Neuronal stem cell (in vitro differentiated cells): ENCODE data around the gene RPS6KA2.
A peak's percentile ranks its signal among the peaks of the same experiment; 100 is the strongest.

Experiments
- DNase-seq: peaks from one replicate; pipeline ENCODE4 v3.0.0-alpha.2; 2013; ENCODE audit warnings: low spot score
- H2AFZ ChIP-seq: one replicate; pipeline ENCODE4 v1.6.1; 2013; ENCODE audit warnings: mild to moderate bottlenecking, low read length, inconsistent platforms
- H2AK5ac ChIP-seq: 2 replicates; pipeline ENCODE4 v1.6.1; 2013; ENCODE audit warnings: low read depth, mild to moderate bottlenecking, inconsistent platforms, low read length, moderate library complexity, mixed read lengths
- H2BK120ac ChIP-seq: 2 replicates; pipeline ENCODE4 v1.6.1; 2013; ENCODE audit warnings: low read depth, mild to moderate bottlenecking, inconsistent platforms, low read length, moderate library complexity, mixed read lengths
- H2BK12ac ChIP-seq: one replicate; pipeline ENCODE4 v1.6.1; 2013; ENCODE audit warnings: low read length, inconsistent platforms
- H2BK15ac ChIP-seq: 2 replicates; pipeline ENCODE4 v1.6.1; 2013; ENCODE audit warnings: mild to moderate bottlenecking, low read length, inconsistent platforms, mixed read lengths
- H2BK5ac ChIP-seq: one replicate; pipeline ENCODE4 v1.6.1; 2013; ENCODE audit warnings: inconsistent platforms, mild to moderate bottlenecking, low read length, moderate library complexity
- H3K14ac ChIP-seq: one replicate; pipeline ENCODE4 v1.6.1; 2013; ENCODE audit warnings: low read length, inconsistent platforms
- H3K18ac ChIP-seq: 2 replicates; pipeline ENCODE4 v1.6.1; 2013; ENCODE audit warnings: low read length, inconsistent platforms
- H3K23ac ChIP-seq: 2 replicates; pipeline ENCODE4 v1.6.1; 2013; ENCODE audit warnings: low read depth, mild to moderate bottlenecking, mixed read lengths, low read length, inconsistent platforms; ENCODE audit not compliant: poor library complexity
- H3K27ac ChIP-seq: replicated peaks from 3 replicates; pipeline ENCODE4 v1.5.1; 2013; ENCODE audit warnings: low read length, inconsistent platforms
- H3K27me3 ChIP-seq, 3 experiments: 2 replicates each; pipeline ENCODE4 v1.6.1; 2013; ENCODE audit warnings: low read length in 3 of 3, mild to moderate bottlenecking in 2 of 3, inconsistent platforms in 1 of 3, low read depth in 1 of 3, mixed read lengths in 1 of 3, moderate library complexity in 1 of 3; ENCODE audit not compliant: control insufficient read depth in 3 of 3, insufficient read depth in 3 of 3
- H3K36me3 ChIP-seq, 2 donors: replicated peaks in 1 of 2; 2 replicates each; pipeline ENCODE4 v1.6.1; 2013; ENCODE audit warnings: low read length in 2 of 2; ENCODE audit not compliant: control insufficient read depth in 2 of 2, insufficient read depth in 2 of 2
- H3K4ac ChIP-seq: 2 replicates; pipeline ENCODE4 v1.6.1; 2013; ENCODE audit warnings: inconsistent platforms, mild to moderate bottlenecking, low read length, moderate library complexity
- H3K4me1 ChIP-seq, 2 donors: 1 replicate in 1 of 2; 2 replicates in 1 of 2; pipeline ENCODE4 v1.6.1; 2013; ENCODE audit warnings: low read length in 2 of 2, low read depth in 1 of 2; ENCODE audit not compliant: control insufficient read depth in 2 of 2, insufficient read depth in 1 of 2
- H3K4me2 ChIP-seq: one replicate; pipeline ENCODE4 v1.6.1; 2013; ENCODE audit warnings: mild to moderate bottlenecking, low read length, inconsistent platforms; ENCODE audit not compliant: insufficient read depth, poor library complexity, severe bottlenecking
- H3K4me3 ChIP-seq, 2 donors: 2 replicates each; pipeline ENCODE4 v1.5.1; 2013; ENCODE audit warnings: low read length in 2 of 2, mild to moderate bottlenecking in 2 of 2, inconsistent platforms in 1 of 2, moderate library complexity in 1 of 2
- H3K79me1 ChIP-seq: one replicate; pipeline ENCODE4 v1.6.1; 2013; ENCODE audit warnings: low read depth, mild to moderate bottlenecking, inconsistent platforms, low read length, moderate library complexity
- H3K9ac ChIP-seq: one replicate; pipeline ENCODE4 v1.6.1; 2013; ENCODE audit warnings: mild to moderate bottlenecking, low read depth, low read length, inconsistent platforms; ENCODE audit not compliant: poor library complexity
- H3K9me3 ChIP-seq, 2 donors: replicated peaks in 1 of 2; 2 replicates each; pipeline versions ENCODE3 to v1.6.1; 2013; ENCODE audit warnings: low read length in 2 of 2, mild to moderate bottlenecking in 2 of 2, inconsistent platforms in 1 of 2, low read depth in 1 of 2, mixed read lengths in 1 of 2, moderate library complexity in 1 of 2; ENCODE audit not compliant: control insufficient read depth in 2 of 2, insufficient read depth in 1 of 2
- H4K8ac ChIP-seq: one replicate; pipeline ENCODE4 v1.6.1; 2013; ENCODE audit warnings: low read depth, mild to moderate bottlenecking, inconsistent platforms, low read length, moderate library complexity
- H4K91ac ChIP-seq: one replicate; pipeline ENCODE4 v1.6.1; 2013; ENCODE audit warnings: low read length, low read depth, mild to moderate bottlenecking, inconsistent platforms; ENCODE audit not compliant: poor library complexity
- WGBS, 2 donors: extraction: QIAGEN DNeasy Blood & Tissue Kit; methylation state at CpG; one replicate each; pipeline ENCODE4 v1.1.7; 2013; ENCODE audit warnings: missing lambda C conversion rate in 2 of 2, mixed read lengths in 1 of 2; ENCODE audit not compliant: insufficient read length in 2 of 2, insufficient replicate concordance in 1 of 2; ENCODE audit errors: extremely low coverage in 2 of 2; 5-methylcytosine and 5-hydroxymethylcytosine counted together

Gene RPS6KA2

DNA sequence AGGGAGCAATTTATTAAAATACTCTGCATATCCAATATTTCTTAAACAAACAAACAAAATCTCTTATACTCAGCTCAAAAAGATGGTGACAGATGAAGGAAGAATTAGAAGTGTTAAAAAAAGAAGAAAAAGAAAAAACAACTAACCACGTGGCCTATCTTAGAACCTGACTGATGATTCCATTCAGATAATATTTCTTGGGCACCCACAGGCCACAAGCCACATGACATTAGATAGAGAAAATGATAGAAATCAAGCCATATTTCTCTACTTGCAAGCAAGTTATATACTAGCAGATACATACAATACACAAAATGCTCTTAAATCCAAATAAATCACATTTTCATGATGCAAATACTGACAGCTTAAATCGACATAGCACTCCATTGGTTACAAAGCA lies 26.1 kb downstream of the RPS6KA2 start:
- no peak overlapping the region for H3K18ac ChIP-seq
- no peak overlapping the region for H2BK5ac ChIP-seq
- H2AFZ ChIP-seq, result no peak overlapping the region
- H3K4me3 ChIP-seq, result no peak overlapping the region
- H3K9ac ChIP-seq, result no peak overlapping the region
- DNase-seq, result no peak
- H4K91ac ChIP-seq, result no peak overlapping the region
- peaks cover 0 to 13% of the 10 kb centered on the region in 2 donors for H3K4me1 ChIP-seq
- no peak overlapping the region for H2BK12ac ChIP-seq
- no peak overlapping the region for H2BK15ac ChIP-seq
- peaks cover 1 to 19% of the 10 kb centered on the region in 2 donors for H3K9me3 ChIP-seq
- H3K14ac ChIP-seq, result no peak overlapping the region
- H3K4ac ChIP-seq, result no peak overlapping the region
- no CpG with 5 or more reads among the region's 2 CpGs for WGBS, 2 donors
- H3K36me3 ChIP-seq, result peaks cover 0 to 12% of the 10 kb centered on the region in 2 donors
- H3K79me1 ChIP-seq, result peaks cover 4% of the 10 kb centered on the region
- no peak overlapping the region for H3K27ac ChIP-seq
- H3K27me3 ChIP-seq, result no peaks in the 10 kb centered on the region
- no peak overlapping the region for H3K4me2 ChIP-seq
- no peak overlapping the region for H4K8ac ChIP-seq
- H2AK5ac ChIP-seq, result no peak overlapping the region
- no peak overlapping the region for H2BK120ac ChIP-seq
- no peak overlapping the region for H3K23ac ChIP-seq

DNA sequence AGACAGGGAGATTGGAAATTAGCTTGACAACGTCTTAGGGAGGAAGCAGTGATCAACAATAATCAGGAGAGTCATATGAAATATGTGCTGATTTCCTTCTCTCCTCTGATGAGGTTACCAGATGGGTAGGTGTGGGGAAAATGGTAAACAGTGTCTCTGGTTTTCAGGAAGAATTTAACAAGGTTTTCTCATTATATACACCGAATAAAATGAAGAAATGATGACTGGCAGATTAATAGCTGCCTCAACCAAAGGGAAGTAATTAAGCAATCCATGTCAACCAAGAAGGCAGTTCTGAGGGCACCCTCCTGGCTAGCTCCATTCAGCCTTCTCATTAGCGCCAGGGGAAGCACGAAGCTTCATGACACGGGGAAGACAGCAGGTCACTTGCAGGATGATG lies 27.8 kb downstream of the RPS6KA2 start:
- Histone ChIP-seq H4K91ac (no peak overlapping the region), H3K27me3 (peaks cover 0 to 1% (median 0%) of the 10 kb centered on the region in 3 experiments), H3K4ac (no peak overlapping the region), H2BK120ac (no peak overlapping the region), H3K79me1 (peaks cover 4% of the 10 kb centered on the region), H3K27ac (no peak overlapping the region), H2BK15ac (no peak overlapping the region), H2AK5ac (no peak overlapping the region), H2AFZ (no peak overlapping the region), H2BK5ac (no peak overlapping the region), H3K14ac (no peak overlapping the region), H3K4me3 (no peak overlapping the region), H2BK12ac (no peak overlapping the region), H4K8ac (no peak overlapping the region), H3K4me2 (no peak overlapping the region), H3K23ac (no peak overlapping the region), H3K36me3 (peaks cover 0 to 12% of the 10 kb centered on the region in 2 donors), H3K4me1 (peaks cover 0 to 13% of the 10 kb centered on the region in 2 donors), H3K18ac (no peak overlapping the region), H3K9me3 (peaks cover 0 to 19% of the 10 kb centered on the region in 2 donors), H3K9ac (no peak overlapping the region)
- no CpG with 5 or more reads among the region's 5 CpGs for WGBS, 2 donors
- DNase-seq, result no peak

DNA sequence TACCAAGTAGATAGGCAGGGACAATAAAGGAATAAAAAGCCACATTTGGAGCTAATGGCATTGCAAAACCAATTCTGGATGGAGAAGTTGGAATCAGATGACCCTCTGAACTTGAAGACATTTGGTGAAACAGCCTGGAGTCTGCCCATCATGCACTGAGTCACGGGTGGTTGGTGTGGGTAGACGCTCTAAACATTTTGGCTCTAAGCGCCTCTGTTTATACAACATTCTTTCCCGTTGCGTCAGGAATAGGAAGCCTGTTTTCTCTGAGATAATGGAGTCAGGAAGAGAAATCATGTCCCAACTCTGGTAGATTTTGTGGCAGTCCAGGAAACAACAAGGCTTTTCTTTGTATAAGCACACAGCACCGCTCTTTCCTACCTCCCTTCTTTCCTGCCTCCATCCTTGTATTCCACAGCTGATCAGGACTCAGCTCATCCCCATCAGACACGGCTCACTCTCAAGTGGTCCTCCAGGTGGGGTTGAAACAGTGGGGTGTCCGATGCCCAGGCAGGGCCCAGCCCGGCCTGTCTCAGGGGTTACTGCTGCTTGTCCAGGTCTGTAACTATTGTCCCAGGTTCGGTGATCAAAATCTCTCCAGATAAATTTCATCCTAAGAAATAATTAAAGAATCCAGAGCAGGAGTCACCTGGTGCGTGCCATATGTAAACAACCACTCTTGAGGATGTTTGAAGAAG lies 28.5 kb downstream of the RPS6KA2 start:
- H3K4me3 ChIP-seq, result no peak overlapping the region
- H3K23ac ChIP-seq, result no peak overlapping the region
- peaks cover 0 to 10% of the 10 kb centered on the region in 2 donors for H3K36me3 ChIP-seq
- no peak overlapping the region for H3K4me2 ChIP-seq
- H2AFZ ChIP-seq, result no peak overlapping the region
- no peak overlapping the region for H3K27ac ChIP-seq
- no peak overlapping the region for H4K8ac ChIP-seq
- H2BK12ac ChIP-seq, result no peak overlapping the region
- no peak overlapping the region for H2AK5ac ChIP-seq
- H4K91ac ChIP-seq, result no peak overlapping the region
- H2BK120ac ChIP-seq, result no peak overlapping the region
- H2BK15ac ChIP-seq, result no peak overlapping the region
- peaks cover 0 to 1% (median 0%) of the 10 kb centered on the region in 3 experiments for H3K27me3 ChIP-seq
- WGBS, 2 donors, result no CpG with 5 or more reads among the region's 11 CpGs
- H3K4ac ChIP-seq, result no peak overlapping the region
- peaks cover 4% of the 10 kb centered on the region for H3K79me1 ChIP-seq
- no peak overlapping the region for H3K14ac ChIP-seq
- peaks cover 0 to 13% of the 10 kb centered on the region in 2 donors for H3K4me1 ChIP-seq
- H3K9ac ChIP-seq, result no peak overlapping the region
- H3K9me3 ChIP-seq, result peaks cover 0 to 17% of the 10 kb centered on the region in 2 donors
- no peak for DNase-seq
- H2BK5ac ChIP-seq, result no peak overlapping the region
- no peak overlapping the region for H3K18ac ChIP-seq

DNA sequence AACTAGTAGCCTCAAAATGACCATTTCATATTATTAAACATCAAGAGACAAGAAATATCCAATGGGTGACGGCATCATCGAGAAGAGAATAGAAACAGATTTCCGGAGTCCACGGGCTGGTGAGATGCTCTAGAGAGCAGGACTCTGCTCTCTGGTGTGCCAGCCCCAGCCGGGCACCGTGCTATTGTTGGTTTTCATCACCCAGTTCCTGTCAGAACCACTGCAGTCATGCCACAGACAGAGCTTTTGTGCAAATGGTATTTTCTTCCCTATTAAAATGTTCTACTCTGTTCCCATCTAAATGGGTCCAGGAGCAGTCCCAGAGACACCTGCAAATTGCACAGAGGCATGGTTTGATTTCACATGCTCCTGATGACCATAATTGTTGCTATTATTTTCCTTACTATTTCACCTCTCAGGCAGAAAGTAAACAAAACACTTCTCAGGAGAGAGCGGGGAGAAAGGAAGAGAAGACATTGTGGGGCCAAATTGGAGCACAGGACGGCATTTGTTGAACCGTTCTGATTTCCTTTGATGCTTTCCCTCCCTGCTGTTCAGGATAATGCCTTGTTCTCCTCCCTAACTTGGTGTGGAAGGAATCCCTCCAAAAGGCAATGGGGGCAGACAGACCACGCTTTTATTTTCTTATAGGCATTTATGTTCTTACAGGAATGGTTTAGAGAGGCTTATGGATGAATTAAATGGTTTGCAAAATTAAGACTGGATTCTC lies 29.2 kb downstream of the RPS6KA2 start:
- Histone ChIP-seq H4K91ac (no peak overlapping the region), H3K14ac (no peak overlapping the region), H3K18ac (no peak overlapping the region), H3K23ac (no peak overlapping the region), H3K4me2 (no peak overlapping the region), H2AK5ac (no peak overlapping the region), H2BK12ac (no peak overlapping the region), H4K8ac (no peak overlapping the region), H2AFZ (no peak overlapping the region), H3K9ac (no peak overlapping the region), H3K79me1 (peaks cover 2% of the 10 kb centered on the region), H3K4ac (no peak overlapping the region), H2BK5ac (no peak overlapping the region), H2BK120ac (no peak overlapping the region), H3K4me3 (no peak overlapping the region), H3K36me3 (peaks cover 0 to 4% of the 10 kb centered on the region in 2 donors), H3K4me1 (peaks cover 0 to 13% of the 10 kb centered on the region in 2 donors), H3K9me3 (peaks cover 0 to 10% of the 10 kb centered on the region in 2 donors), H2BK15ac (no peak overlapping the region), H3K27ac (no peak overlapping the region), H3K27me3 (peaks cover 0 to 1% (median 0%) of the 10 kb centered on the region in 3 experiments)
- DNase-seq, result peak; percentile 14
- WGBS, 2 donors, result no CpG with 5 or more reads among the region's 10 CpGs
